HG03571 (cell line): ENCODE data around the gene C2orf69.
A peak's percentile ranks its signal among the peaks of the same experiment; 100 is the strongest.

Experiments
- ATAC-seq: cut with Tn5 transposase; IDR thresholded peaks from one replicate; pipeline ENCODE4 v1.9.1; 2021; ENCODE audit not compliant: unreplicated experiment

C2orf69 gene, protein sequence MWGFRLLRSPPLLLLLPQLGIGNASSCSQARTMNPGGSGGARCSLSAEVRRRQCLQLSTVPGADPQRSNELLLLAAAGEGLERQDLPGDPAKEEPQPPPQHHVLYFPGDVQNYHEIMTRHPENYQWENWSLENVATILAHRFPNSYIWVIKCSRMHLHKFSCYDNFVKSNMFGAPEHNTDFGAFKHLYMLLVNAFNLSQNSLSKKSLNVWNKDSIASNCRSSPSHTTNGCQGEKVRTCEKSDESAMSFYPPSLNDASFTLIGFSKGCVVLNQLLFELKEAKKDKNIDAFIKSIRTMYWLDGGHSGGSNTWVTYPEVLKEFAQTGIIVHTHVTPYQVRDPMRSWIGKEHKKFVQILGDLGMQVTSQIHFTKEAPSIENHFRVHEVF

GRCh38 chr2:199911052-199911876, at the start of gene C2orf69:
Gene C2orf69 (plus strand): TSS chr2:199911293. CDS start chr2:199911439, 146 bp downstream.
- ATAC-seq: peak; percentile 88

DNA sequence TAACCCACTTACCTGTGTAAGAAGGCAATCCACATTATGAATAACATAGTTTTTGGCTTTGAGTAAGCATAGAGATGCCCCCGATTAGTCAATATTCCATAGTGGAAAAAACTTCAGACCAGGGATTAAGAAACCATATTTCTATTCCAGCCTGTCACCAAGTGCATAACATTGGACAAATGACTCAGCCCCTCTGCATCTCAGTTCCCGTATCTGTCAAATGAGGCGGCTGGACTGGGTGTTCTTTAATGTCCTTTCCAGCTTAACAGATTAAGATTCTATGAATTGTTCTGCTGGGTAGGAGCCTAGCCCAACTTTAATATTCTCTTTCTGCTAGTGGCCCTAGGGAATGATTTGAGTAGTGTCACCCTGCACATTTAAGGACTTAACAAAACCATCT, 48.3 kb upstream of the C2orf69 start:
- no peak for ATAC-seq

DNA sequence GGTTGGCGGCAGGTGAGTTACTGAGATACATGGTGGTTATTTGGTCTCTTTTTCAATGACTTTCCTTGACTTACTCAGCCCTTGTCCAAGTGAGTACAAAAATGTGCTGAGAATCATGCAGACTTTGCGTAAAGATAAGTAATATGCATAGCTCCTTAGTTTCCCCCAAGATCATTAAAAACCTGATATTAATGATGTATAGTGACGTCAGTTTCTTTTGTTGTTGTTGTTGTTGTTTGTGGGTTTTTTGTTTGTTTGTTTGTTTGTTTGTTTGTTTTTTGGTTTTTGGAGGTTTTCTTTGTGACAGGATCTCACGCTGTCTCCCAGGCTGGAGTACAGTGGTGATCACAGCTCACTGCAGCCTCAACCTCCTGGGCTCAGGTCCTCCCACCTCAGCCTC, 45.2 kb upstream of the C2orf69 start:
- no peak for ATAC-seq

DNA sequence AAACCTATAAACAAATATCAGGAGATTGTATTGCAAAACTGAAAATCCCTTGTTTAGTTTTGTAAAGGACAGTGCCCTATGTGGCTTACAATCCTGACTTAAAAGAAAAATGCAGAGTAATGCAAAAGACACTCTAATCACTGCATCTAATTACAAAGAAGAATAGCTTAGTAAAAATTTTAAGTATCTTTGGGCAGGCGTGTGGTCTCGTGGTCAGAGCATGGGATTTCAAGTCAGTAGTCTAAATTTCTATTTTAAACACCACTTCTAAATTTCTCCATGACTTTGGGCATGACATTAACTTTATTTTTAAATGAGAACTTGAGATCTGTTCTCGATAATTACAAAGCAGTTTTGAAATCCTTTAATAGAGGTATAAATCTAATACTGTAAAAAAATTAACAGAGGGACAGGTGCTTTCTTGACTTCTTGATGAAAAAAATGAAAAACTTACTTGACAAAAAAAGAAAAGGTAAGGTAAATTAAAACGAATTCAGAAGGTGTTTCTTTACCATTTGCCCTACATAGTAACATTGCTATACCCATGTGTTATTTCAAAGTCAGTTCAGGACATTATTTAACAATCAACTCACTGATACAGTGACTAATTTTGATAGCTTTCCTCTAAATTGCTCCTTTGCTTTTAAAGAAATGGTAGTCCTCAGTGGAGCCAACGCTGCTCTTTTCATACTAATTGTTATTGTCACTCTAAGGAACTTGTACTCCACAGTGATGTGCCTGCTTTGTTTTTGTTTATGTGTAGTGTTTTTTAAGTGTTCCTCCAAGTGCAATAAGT, 42.5 kb upstream of the C2orf69 start:
- no peak for ATAC-seq

- ATAC-seq: no peak
Observed at GRCh38 chr2:199869227-199869541, 41.9 kb upstream of the C2orf69 start.

DNA sequence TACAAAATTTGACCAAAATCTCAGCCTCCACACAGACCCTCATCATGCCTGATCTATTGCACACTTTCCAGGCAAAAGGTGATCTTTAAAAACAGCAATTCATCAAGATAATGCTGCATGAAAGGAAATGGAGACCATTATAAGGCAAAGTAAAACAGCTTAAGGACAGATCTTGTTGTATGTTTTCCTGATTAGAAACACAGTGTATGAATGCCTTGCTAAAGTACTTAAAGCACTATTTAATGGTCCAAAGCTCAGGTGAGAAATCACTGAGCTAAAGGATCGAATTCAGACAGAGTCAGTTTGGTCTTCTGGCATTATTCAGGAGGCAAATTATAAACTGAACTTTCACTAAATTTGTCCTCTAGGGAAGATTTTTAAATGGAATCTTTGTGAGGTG, 41.4 kb upstream of the C2orf69 start:
- no peak for ATAC-seq

DNA sequence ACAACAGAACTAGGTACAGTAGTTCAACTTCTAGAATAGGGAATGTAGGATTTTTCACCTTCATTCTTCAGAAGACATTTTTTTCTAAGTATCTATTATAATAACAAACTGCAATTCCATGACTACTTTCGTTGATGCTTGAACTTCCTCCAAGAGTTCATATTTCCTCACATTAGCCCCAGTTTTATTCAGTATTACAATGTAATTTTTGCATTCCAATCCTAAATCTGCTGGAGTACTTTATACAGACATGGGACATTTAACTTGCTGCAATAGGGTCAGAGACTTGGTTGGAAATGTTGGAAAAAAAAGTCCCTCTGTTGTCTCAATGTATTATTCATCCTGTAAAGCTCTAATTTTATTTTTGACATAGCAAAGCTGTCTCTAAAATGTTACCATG, 40.5 kb upstream of the C2orf69 start:
- ATAC-seq: no peak

GRCh38 chr2:199874209-199874608, 36.9 kb upstream of the C2orf69 start:
- no peak for ATAC-seq

DNA sequence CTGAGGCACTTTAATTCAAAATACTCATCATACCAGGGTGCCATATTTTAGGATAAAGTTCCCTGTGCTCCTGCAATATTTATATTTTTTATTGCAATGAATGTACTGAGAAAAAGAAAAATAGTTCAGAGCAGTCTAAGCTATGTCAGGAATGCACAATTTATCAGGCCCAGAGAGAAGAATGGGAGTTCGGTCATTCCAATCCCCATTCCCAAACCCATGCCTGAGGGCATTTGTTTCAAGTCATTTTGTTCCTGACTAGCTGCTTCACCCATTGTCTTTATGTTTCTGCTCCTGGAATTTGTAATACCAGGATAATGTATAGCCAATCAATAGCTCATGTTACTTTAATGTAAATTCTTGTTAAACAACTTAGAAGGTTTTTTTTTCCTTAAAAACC, 35.7 kb upstream of the C2orf69 start:
- no peak for ATAC-seq

GRCh38 chr2:199882667-199883066, 28.4 kb upstream of the C2orf69 start:
- ATAC-seq: no peak

DNA sequence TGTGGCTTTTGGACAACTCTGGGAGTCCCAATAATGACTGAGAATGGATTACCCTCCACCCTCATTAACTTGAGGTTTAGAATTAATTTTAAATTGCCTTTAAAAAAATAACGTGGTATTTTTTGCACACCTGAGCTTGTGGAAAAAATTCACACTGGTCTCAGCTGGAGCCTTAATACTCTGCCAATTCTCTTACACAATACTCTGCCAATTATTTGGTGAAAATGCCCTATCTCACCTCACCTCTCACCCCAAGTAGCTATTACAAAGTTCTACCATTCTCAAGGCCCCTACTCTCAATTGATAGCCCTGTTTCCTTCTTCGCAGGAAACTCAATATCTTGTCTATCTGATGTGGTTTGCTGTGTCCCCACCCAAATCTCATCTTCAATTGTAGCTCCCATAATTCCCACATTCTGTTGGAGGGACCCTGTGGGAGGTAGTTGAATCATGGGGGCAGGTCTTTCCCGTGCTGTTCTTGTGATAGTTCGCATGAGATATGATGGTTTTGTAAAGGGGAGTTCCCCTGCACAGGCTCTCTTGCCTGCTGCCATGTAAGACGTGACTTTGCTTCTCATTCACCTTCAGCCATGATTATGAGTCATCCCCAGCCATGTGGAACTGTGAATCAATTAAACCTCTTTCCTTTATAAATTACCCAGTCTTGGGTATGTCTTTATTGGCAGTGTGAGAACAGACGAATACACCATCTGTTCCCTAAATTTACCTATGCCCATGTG, 27.4 kb upstream of the C2orf69 start:
- ATAC-seq: no peak

DNA sequence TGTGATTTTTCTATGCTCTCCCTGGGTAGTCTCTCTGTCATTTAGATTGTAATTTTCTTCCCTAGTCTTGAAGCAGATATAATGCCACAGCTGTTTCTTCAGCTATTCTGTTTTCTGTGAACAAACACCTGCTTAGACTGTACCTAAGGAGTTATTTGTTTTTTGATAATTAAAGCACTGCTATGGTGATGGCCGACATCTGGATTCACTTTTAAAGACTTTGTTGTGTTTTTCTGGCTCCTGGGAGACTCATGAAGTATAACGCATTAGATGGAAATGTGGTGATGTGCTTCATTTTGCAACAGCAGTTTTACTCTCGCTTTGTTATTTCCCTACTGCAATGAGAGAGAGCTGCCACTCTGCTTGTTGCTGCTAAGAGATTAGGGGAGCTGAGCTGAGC, 15.7 kb upstream of the C2orf69 start:
- ATAC-seq: no peak

DNA sequence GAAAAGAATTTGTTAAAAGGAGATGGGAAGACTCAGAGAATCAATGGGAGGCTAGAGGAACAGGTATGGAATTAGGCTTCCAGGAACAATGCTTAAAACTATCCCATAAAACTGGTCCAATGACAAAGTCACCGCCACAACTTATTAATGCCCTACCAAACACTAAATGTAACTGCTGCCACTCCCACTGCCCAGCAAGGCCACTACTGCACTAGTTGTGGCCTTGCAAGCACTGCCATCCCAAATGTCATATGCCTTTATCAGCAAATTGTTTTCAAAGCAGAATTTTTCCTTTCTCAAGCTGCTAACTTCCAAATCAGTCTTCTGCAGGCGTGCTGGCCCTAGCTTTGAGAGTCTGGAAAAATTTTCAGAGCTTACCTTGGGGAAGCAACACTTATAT, 14.5 kb upstream of the C2orf69 start:
- no peak for ATAC-seq

DNA sequence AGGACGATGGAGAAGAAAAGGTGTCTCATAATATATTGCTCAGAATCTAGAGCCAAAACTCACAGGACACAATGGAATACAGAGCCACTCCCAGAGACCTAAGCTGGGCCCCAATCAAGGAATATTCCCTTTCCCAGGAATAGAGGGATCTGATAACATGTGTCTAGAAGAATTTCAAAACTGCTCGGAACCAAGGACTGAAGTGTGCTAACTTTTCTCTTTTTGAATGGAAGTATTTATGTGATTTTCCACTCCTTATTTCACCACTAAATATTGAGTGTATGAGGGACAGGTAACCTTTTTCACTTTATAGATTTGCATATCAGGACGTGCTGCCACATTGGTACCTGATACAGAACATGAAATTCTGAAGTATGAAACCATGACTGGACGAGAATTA, 9.2 kb upstream of the C2orf69 start:
- no peak for ATAC-seq

- ATAC-seq: no peak
Observed at GRCh38 chr2:199902486-199903110, 8.5 kb upstream of the C2orf69 start.

GRCh38 chr2:199903111-199903510, 8.0 kb upstream of the C2orf69 start:
- ATAC-seq: no peak

GRCh38 chr2:199907008-199907714, 3.9 kb upstream of the C2orf69 start:
- no peak for ATAC-seq

DNA sequence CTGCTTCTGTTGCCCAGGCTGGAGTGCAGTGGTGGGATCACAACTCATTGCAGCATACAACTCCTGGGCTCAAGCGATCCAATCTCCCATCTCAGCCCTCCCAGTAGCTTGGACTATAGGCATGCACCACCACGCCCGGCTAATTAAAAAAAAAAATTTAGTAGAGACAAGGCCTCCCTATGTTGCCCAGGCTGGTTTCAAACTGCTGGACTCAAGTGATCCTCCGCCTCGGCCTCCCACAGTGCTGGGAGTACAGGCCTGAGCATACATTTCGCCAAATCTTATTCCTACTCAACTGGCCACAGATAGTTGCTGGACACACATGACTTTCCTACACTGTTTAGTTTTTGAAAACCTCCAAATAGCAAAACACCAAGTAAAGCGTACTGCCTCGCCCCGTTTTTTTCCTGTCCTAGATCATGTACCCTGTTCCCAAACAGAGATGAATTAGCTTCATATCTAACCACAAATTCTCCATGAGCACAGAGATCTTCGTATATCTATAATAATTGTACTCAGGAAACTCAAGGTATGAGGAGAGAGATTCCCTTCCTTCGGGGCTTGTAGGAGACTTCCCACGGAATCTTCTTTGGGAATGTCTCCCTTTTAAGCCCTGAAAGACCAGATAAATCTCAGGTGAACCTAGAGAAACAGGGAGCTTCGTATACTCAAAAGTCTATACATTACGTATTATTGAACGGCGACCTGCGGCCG, 598 bp upstream of the C2orf69 start:
- no peak for ATAC-seq

DNA sequence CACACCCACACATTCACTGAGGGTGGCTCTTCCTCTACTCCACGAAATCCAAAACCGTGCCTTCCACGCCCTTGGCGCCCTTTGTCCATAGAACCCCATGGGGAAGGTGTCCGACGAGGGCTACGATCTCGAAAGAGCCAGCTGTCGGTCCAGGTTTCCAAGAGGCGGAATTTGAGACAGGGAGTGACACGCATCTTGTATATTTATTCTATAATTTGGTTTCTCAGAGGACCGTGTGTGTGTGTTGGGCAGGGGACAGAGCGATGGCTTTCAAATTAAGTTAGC, 726 bp downstream of the C2orf69 start:
- ATAC-seq: no peak
